Stomach (tissue), 9 donors: ENCODE results near the gene TRPT1. TPM values are rescaled to one million over a fixed set of nuclear protein-coding genes. Genes with fewer than 3 reads are reported as not detected.

Experiments used
- DNase-seq, 2 donors: peaks; one replicate each; pipeline versions ENCODE4 v3.0.0 to v3.0.0-alpha.2; 2013 to 2019
- H3K27ac ChIP-seq, 5 donors: fragments of 200-600 bp in 4 of 5; sonication (generic) in 4 of 5; one replicate each; pipeline ENCODE4 v1.5.1; 2013 to 2019; ENCODE audit warnings: mild to moderate bottlenecking in 1 of 5, moderate library complexity in 1 of 5
- H3K27me3 ChIP-seq, 3 donors: fragments of 200-600 bp; sonication (generic); one replicate each; pipeline ENCODE4 v1.5.1; 2017 to 2019; ENCODE audit warnings: mixed run types in 1 of 3
- H3K36me3 ChIP-seq, 4 donors: fragments of 200-600 bp; sonication (generic); 1 replicate in 3 of 4; 2 replicates in 1 of 4; pipeline ENCODE4 v1.5.1; 2016 to 2019
- H3K4me1 ChIP-seq, 4 donors: fragments of 200-600 bp; sonication (generic); one replicate each; pipeline ENCODE4 v1.5.1; 2016 to 2019
- H3K4me3 ChIP-seq, 4 donors: fragments of 200-600 bp; sonication (generic) in 3 of 4; one replicate each; pipeline ENCODE4 v1.5.1; 2016 to 2019; ENCODE audit warnings: mild to moderate bottlenecking in 1 of 4
- H3K9me3 ChIP-seq, 4 donors: fragments of 200-600 bp; sonication (generic); one replicate each; pipeline ENCODE4 v1.5.1; 2016 to 2019
- CTCF ChIP-seq, 7 experiments: fragments of 450-650 bp in 4 of 7; fragments of 200-600 bp in 3 of 7; sonication (generic) in 3 of 7; IDR thresholded peaks; one replicate each; pipeline ENCODE4 v1.5.1; 2016 to 2019; ENCODE audit warnings: antibody characterized with exemption in 7 of 7, control low read depth in 2 of 7, mild to moderate bottlenecking in 1 of 7
- EP300 ChIP-seq: sonication (generic); formaldehyde crosslinking; IDR thresholded peaks from one replicate; pipeline ENCODE4 v1.6.1; 2017; ENCODE audit warnings: antibody characterized with exemption
- POLR2A ChIP-seq, 4 donors: fragments of 450-650 bp; IDR thresholded peaks; one replicate each; pipeline ENCODE4 v1.6.1; 2016; ENCODE audit warnings: antibody characterized with exemption in 4 of 4, control low read depth in 2 of 4, mild to moderate bottlenecking in 1 of 4, moderate library complexity in 1 of 4
- POLR2AphosphoS5 ChIP-seq, 3 donors: sonication (generic); formaldehyde crosslinking; IDR thresholded peaks; one replicate each; pipeline ENCODE4 v1.6.1; 2016; ENCODE audit warnings: antibody characterized with exemption in 3 of 3
- WGBS, 5 donors: extraction: QIAGEN DNeasy Blood & Tissue Kit in 3 of 5; methylation state at CpG; one replicate each; pipeline versions ENCODE4 v1.1.5 to v1.1.7; 2013 to 2018; 5-methylcytosine and 5-hydroxymethylcytosine counted together
- intact Hi-C: fragments of 100-400 bp; cut with DNase I; formaldehyde crosslinking; loops from one replicate; pipeline ENCODE4 v1.15.1; 2023; ENCODE audit warnings: low total_unique reads
- polyA plus RNA-seq, 3 donors: library from polyadenylated mRNA; stranded (reverse); fragments of 200-250 nt; gene quantifications; one replicate each; pipeline ENCODE4 v1.2.3, GENCODE V29; 2013
- total RNA-seq, 5 donors: library from RNA; depleted of rRNA; stranded (reverse); fragments of >200 nt; gene quantifications; one replicate each; pipeline versions ENCODE4 v1.1.0 to v1.2.3, GENCODE V29; 2014 to 2016
- donor health status: healthy with polysubstance abuse.
- donor health status: Bipolar disorder and iron deficiency.
- donor health status: healthy.

Gene TRPT1
- total and polyA plus RNA-seq, 8 donors = 15.2 to 425 (median 77.8) TPM

DNA sequence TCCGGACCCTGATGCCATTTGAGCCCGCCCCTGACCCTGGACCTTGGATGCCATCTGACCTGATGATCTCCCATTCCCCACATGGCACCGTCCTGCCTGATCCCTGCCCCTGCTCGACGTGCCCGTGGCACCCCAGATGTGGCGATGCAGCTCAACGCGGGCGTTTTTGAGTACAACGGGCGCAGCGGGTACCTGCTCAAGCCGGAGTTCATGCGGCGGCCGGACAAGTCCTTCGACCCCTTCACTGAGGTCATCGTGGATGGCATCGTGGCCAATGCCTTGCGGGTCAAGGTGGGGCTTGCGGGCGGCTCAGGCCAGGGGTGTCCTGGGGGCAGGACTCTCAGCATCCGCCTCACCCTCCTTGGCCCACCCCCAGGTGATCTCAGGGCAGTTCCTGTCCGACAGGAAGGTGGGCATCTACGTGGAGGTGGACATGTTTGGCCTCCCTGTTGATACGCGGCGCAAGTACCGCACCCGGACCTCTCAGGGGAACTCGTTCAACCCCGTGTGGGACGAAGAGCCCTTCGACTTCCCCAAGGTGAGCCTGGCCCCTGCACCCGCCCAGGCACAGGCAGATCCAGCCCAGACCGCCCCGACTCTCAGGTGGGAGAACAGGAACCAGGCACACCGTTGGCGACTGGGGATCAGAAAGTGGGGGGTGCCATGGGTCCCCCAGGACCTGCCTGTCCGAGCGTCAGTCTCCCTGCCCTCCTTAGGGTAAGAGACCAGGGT is 36.5 kb upstream of the TRPT1 start:
- intact Hi-C loops = no loop called here
- H3K27me3 ChIP-seq = no peaks in the 10 kb centered on the region
- no peak overlapping the region for H3K27ac ChIP-seq
- 92 to 96% (median 93%) methylated on average over 18 to 42 of the region's 42 CpGs for WGBS, 5 donors
- TF ChIP-seq POLR2AphosphoS5 (IDR thresholded peaks at IDR 0.05) (no peak), POLR2A (IDR thresholded peaks at IDR 0.05) (no peak), EP300 (no peak), CTCF (IDR thresholded peaks at IDR 0.05) (no peak)
- no peak overlapping the region for H3K4me3 ChIP-seq
- H3K4me1 ChIP-seq = peaks cover 0 to 6% (median 6%) of the 10 kb centered on the region in 4 donors
- H3K9me3 ChIP-seq = no peaks in the 10 kb centered on the region
- H3K36me3 ChIP-seq = peaks cover 59 to 97% (median 95%) of the 10 kb centered on the region in 4 donors
- no peak for DNase-seq

- peaks cover 65 to 98% (median 97%) of the 10 kb centered on the region in 4 donors for H3K36me3 ChIP-seq
- H3K9me3 ChIP-seq = no peaks in the 10 kb centered on the region
- no peak overlapping the region for H3K27ac ChIP-seq
- no peaks in the 10 kb centered on the region for H3K4me1 ChIP-seq
- TF ChIP-seq CTCF (IDR thresholded peaks at IDR 0.05) (no peak), EP300 (no peak)
- no peak for DNase-seq
- no peak overlapping the region for H3K4me3 ChIP-seq
- 88 to 93% (median 93%) methylated on average over 16 to 18 of the region's 18 CpGs for WGBS, 5 donors
- intact Hi-C loops = no loop called here
- H3K27me3 ChIP-seq = no peaks in the 10 kb centered on the region
Observed at GRCh38 chr11:64261556-64262080, 35.6 kb upstream of the TRPT1 start.

GRCh38 chr11:64260147-64260708 is 34.2 kb upstream of the TRPT1 start:
- Histone ChIP-seq H3K4me1 (no peaks in the 10 kb centered on the region), H3K27ac (no peak overlapping the region), H3K4me3 (no peak overlapping the region), H3K36me3 (peaks cover 69 to 98% (median 97%) of the 10 kb centered on the region in 4 donors), H3K27me3 (no peaks in the 10 kb centered on the region), H3K9me3 (no peaks in the 10 kb centered on the region)
- intact Hi-C loops = no loop called here
- DNase-seq = no peak
- 90 to 94% (median 92%) methylated on average over 6 of the region's 6 CpGs for WGBS, 5 donors
- TF ChIP-seq EP300 (no peak), POLR2AphosphoS5 (IDR thresholded peaks at IDR 0.05) (no peak), POLR2A (IDR thresholded peaks at IDR 0.05) (no peak), CTCF (IDR thresholded peaks at IDR 0.05) (no peak)

DNA sequence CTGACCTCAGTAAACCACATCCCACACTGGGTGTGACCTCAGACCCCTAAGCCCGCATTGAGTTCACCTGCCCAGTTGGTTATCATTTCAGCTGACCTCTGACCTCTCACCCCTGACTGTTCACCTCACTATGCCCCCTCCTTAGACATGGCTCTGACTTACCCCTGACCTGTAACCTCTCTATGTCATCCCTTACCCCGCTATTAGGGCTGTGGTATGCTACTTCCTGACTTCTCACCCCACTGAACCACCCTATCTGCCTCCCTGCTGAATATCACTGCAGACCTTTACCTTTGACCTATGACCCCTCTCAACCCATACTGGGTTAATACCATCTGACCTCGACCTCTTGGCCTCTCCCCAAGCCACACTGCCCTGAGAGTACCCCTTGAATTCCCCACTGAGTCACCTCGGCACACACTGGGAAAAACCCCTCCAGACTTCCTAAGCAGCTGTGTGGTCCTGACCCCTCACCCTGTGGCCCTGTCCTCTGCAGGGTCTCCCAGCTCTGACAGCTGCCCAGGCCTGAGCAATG is 33.6 kb upstream of the TRPT1 start:
- WGBS, 5 donors = 73 to 88% (median 79%) methylated on average over 4 of the region's 4 CpGs
- H3K36me3 ChIP-seq = peaks cover 71 to 98% (median 97%) of the 10 kb centered on the region in 4 donors
- H3K27me3 ChIP-seq = no peaks in the 10 kb centered on the region
- H3K4me1 ChIP-seq = no peaks in the 10 kb centered on the region
- H3K4me3 ChIP-seq = no peak overlapping the region
- no peak for DNase-seq
- H3K27ac ChIP-seq = no peak overlapping the region
- no peaks in the 10 kb centered on the region for H3K9me3 ChIP-seq
- TF ChIP-seq POLR2A (IDR thresholded peaks at IDR 0.05) (no peak), EP300 (no peak), POLR2AphosphoS5 (IDR thresholded peaks at IDR 0.05) (no peak), CTCF (IDR thresholded peaks at IDR 0.05) (no peak)
- intact Hi-C loops = no loop called here
